Umbilical cord (tissue), 2 donors: ENCODE measurements around the gene PARD6G. TPM values are rescaled to one million over a fixed set of nuclear protein-coding genes. Genes with fewer than 3 reads are reported as not detected.
A peak's percentile ranks its signal among the peaks of the same experiment; 100 is the strongest.

Experiments used
- DNase-seq: peaks from one replicate; pipeline ENCODE4 v3.0.0-alpha.2; 2015; ENCODE audit warnings: low spot score
- total RNA-seq: library from RNA; depleted of rRNA; stranded (reverse); fragments of >200 nt; gene quantifications from one replicate; pipeline ENCODE4 v1.2.3, GENCODE V29; 2014; ENCODE audit warnings: low replicate concordance; ENCODE audit not compliant: insufficient read depth

Gene PARD6G
- total RNA-seq, 1 donor from 2014 or later, result 12.8 TPM

DNA sequence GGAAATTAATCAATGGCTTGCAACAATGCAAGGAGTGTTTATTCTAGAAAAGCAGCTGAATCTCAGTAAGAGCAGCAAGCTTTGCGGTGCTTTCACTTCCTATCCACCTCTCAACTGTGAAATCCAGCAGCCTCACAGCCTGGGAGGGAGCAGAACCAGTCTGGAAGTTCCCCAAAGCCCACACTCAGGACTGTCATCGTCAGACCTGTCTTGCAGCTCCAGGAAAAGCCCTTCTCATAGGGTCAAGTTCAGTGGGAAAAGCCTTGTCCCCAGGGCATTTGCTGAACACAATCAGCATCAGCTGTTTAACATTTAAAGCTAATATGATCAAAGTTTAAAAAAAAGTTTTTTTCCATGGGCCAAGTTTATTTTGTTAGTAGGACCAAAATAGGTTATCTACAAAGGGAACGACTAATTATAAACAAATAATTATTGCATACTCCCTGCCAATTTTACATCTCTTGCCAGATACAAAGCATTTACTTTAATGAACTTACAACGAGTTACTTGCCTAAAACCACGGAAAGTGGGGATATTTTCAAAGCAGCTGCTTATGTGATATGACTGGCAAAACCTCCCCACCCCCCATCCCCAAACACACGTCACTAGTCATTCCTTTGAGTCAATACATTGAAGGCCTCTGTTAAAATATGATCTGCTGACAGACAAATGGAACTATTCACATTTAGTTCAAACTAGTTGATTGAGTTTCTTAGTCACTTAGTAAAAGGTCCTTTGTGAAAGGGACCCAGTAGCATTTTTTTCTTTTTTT is 36.8 kb downstream of the PARD6G start:
- no peak for DNase-seq

DNA sequence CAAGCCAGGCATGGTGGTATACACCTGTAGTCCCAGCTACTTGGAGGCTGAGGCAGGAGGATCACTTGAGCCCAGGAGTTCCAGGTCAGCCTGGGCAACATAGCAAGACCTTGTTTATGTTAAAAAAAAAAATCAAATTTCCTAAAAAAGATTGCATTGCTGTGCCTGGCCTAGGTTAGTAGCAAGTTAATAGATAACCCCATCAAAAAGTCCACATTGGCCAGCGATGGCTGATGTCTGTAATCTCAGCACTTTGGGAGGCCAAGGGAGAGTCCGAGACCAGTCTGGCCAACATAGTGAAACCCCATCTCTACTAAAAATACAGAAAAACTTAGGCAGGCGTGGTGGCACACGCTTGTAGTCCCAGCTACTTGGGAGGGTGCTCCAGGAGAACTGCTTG is 38.7 kb downstream of the PARD6G start:
- DNase-seq, result no peak

DNA sequence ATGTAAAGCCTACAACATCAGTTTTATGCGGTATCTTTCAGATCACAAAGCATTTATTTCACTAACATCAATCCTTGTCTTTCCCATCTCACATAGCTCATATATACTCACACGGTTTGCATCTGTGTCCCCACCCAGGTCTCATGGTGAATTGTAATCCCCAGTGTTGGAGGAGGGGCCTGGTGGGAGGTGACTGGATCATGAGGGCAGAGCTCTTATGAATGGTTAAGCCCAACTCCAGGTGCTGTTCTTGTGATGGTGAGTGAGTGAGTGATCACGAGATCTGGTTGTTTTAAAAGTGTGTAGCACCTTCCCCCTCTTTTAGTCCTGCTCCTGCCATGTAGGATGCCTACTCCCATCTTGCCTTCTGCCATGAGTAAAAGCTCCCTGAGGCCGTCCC is 42.0 kb downstream of the PARD6G start:
- no peak for DNase-seq

DNA sequence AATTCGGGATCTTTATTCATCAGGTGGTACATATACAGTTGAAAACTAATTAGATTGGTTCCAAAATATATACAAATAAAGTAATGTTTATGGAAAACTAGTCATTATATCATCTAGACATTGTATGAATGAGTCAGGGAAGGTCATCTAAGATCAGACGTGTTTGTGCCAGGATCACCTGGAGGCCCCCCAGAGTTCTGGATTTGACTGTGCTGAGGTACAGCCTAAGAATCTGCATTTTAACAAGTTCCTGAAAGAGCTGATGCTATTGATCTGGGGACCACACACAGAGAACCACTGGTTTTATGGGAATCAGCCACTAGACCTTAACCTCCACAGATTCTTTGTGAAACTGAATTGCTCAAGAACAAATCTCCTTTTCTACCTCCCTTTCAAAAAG is 43.2 kb downstream of the PARD6G start:
- DNase-seq, result no peak

DNA sequence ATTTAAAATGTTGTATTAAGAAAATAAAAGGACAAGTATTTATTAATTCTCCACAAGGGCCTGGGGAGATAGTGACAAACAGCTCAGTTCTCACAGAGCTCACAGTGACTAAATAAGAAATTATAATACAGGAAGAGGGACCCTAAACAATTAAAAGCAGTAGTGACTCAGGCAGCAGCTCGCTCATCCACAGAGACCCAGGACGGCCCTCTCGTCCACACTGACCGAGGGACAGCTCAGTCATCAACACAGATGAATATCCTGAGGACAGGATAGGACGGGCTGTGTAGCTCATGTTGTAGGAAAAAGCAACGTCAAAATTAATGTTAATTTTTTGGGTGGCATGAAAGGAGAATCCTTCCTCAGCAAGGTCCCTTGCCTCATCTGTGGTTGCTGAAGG is 44.1 kb downstream of the PARD6G start:
- DNase-seq, result no peak

DNA sequence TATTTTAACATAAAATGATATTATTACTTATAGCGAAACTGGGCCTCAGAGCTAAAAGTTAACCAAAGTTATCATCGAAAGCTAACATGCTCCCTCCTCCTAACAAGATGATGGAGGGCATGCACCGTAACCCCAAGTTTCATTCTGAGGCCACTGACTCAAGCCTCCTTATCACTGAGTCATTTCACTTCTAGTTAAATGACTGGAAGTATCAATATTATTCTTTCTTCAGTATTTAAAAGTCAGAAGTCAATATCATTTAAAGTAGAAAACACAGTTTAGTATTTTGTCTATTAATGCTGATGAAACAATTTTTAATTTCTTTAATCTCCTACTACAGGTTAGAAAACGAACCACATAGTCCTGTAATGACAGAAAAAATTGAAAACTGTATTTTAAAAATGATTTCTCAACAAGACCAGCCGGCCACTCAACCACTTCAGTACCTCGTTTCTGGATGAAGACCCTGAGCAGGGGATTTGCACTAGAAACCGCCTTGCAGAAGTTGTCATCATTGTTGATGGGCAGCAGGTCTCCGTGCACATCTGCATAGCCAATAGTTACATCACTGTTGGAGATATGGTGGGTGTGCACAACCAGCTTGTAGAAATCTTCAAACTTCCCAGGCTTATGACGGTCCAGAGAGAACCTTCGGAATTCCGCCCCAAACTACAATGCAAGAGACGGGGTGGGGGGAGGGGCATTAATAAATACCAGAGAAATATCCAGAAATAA is 44.9 kb downstream of the PARD6G start:
- DNase-seq, result no peak

DNA sequence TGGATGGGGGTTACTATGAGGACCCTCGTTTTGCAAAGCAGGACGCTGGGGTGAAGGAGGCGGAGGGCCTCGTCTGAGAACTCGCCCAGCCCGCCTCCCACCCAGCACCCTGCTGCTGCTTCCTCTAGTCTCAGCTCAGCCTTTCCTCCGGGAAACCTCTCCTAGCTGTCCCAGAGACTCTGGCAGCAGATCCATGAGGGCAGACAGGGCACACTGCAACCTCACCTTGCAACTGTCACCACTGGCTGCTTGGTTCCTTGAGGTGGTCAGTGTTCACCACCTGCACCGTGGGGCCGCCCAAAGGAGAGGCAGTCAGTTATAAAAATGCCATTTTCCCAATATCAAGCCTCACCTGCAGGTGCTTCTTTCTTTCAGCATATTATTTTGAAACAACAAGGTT is 45.6 kb downstream of the PARD6G start:
- DNase-seq, result no peak

DNA sequence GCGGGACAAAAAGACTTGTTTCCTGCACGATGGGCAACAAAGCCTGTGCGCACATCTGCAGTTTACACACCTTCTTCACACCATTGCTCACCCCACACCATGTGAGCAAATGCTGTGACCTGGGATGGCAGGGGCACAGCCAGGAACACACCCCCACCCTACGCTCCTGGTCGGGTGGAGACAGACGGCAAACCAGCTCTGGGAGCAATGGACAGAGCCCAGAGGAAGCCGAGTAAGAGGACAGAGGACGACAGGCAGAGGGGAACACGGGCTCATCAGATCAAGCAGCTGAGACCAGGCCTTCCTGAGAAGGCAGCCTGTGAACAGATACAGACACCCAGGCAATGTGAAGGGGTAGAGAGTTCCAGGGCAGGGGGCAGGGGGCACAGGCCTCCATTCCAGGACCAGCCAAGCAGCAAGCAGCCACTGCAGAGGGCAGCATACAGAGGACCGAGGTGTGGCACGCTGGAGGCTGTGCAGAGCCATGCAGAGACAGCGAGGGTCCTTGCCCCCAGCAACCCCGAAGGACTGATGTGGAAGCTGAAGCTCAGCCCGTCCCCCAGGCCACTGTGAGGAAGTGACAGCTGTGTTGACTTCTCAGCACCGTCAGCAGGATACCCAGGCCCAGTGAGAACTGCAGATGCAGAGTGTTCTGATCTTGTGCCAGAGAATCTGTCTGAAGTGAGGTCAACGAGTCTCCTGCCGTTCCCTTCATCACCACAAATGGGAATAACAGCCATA is 46.2 kb downstream of the PARD6G start:
- DNase-seq, result peak; percentile 43

DNA sequence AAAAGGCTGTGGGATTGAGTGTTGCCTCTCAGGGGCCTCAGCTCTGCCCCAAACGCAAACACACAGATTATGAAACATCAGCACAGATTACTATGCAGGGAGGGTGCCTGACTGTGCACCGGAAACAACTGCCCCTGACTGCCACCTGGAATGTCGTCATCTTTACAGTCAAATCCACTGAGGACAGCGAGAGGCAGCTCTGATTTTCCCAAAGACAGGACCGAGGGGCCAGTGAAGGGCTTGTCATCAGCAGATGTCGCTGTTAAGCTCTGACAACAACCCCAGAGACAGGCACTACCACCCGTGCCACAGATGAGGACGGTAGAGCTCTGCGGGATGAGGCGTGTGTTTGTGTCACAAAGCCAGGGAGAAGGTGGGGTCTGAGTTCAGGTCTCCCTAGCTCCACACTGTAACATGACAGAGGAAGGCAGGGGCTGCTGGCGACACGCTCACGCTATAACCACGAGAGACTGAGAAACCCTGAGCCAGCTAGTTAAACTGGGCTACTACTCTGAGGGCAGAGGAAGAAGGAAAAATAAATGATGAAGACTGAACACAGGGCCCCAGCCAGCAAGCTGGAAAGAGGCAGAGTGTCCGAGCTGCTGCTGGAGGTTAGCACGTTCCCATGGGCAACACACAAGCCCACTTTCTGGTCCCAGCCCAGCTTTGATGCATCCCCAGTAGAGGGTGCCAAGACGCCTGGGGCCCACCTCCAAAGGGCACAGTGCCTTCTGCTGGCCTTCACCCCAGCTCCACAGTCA is 47.0 kb downstream of the PARD6G start:
- no peak for DNase-seq

DNA sequence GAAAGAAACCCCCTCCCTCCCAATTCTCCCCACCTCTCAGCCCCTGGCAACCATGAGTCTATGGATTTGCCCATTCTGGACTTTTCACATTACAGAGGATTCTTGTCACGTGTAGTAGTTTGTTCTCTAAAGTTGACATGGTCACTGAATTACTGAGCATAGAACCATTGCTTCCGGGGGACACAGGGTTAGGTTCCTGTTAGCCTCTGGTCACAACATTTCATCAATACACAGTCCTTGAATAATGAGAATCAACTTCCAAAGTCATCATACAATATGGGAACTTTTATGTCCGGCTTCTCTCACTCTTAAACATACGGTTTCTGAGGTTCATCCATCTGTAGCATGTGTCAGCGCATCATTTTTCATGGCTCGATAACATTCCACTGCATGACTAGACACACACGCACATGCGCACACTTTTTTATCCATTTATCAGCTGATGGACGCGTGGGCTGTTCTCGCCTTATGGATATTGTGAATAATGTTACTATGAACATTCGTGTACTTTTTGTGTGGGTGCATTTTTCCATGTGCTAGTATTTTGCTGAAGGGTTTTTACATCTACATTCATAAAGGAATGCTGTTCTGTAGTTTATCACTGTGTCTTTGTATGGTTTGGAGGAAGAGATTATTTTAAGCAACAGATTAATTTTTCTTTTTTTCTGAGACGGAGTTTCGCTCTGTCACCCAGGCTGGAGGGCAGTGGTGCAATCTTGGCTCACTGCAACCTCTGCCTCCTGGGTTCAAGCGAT is 48.1 kb downstream of the PARD6G start:
- no peak for DNase-seq

DNA sequence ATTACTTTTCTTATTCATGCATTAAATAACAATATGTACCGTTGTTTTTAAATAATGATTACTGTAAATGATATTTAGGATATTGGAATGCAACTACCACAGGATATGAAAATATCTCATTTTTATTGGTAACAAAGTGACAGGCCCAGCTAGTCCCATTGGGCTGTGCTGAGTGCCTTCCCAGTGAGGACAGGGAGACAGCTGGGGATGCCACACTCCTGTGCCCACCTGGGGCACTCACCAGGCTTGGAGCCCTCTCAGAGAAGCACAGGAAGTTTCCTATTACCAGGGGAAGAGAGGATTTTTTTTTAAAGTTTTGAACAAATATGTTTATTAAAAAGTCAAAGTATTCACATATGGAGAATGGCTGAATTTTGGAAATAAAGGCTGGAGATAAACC is 48.9 kb downstream of the PARD6G start:
- DNase-seq, result no peak

DNA sequence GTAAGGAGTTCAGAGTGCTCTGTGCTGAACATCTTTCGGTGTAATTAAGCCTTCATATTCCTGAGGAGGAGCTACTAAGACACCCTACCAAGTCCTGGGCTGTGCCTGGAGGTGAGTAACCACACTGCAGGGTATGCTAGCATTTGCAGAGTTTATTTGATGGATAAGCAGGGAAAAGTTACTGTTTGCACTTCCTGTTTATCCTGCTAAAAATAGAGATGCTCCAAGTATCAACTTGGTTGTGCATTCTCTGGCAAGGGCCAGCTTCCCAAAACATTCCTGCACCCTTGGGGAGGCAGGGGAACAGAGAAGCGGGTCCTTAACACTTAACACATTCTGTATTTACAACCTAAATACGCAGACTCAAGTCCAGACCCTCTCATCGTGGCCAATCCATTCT is 49.8 kb downstream of the PARD6G start:
- DNase-seq, result peak; percentile 19

DNA sequence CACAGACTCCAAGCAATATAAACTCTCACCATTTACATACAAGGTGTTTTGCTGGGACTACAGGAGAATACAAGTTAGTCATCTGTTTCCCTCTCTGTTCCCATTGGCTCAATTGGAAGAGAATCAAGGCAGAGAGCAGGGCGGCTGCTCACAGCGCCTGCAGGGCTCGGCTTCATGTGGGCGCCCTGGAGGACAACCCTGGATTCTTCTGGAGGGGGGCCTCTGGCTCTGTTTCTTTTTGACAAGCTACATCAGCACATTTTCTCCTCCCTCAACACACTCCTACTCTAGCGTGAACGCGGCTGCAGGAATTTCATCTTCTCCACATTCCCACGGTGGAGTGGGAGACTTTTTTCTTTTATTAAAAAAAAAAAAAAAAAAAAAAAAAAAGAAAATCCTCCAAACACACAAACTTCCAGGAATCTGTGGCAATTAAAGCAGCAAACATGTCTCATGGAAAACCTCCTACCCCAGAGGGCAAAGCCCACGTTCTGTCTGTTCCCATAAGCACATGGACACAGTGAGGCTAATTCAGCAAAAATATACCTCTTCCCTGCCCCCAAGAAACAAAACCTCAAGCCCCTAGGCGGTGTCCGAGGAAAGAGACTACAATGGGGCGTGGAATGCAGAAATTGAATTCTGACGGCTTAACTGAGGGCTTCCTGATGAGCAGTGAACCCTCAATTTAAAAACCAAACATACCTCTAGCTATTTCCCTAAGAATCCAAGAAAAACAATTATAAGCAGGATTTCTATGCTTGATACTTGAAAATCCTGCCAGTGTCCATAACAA is 50.6 kb downstream of the PARD6G start:
- peak; percentile 77 for DNase-seq

DNA sequence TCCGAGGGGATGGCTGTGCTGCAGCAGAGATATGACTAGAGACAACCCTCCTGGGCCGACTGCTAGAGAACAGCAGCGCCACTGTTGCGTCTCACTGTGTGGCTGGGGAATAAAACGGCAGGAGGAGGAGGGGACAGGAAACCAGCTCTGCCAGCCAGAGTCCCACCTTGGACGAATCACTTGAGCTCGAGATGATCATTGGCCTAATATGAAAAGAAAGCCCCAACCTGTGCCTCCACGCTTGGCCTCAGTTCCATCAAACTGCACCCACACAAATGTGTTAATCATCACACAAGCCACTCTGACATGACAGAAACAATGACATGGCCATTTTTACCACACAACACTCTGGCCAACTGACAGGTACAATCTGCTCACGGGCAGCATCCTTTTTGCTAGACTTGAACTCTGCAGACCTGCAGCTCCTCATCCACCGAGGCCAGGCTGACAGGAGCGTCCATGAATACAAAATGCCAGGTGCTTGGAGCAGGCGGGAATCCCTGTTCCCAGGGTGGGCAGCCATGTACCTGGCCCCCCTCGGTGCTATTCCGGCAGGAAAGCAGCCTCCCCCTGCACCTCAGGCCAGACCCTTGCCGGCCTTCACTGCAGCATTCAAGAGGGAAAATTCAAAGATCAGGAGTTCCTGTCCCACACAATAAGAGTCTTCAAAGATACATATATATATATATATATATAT is 52.3 kb downstream of the PARD6G start:
- DNase-seq, result no peak

DNA sequence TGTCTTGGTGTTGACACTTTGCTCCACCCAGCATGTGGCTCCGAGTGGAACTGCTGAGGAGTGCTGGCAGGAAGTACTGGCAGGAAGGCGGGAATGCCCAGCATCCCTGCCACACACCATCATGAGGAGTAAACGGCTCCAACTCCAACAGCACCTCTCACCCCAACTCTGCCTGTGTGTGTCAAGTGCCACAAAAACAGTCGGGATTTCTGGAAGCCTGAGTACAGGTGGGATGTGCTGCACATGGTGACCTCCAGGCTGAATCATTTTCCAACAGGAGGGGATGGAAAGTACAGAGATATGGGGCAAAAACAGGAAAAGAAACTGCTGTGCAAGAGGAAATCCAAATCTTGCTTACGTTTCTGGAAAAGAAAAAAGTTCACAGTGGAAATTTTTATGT is 53.6 kb downstream of the PARD6G start:
- no peak for DNase-seq

DNA sequence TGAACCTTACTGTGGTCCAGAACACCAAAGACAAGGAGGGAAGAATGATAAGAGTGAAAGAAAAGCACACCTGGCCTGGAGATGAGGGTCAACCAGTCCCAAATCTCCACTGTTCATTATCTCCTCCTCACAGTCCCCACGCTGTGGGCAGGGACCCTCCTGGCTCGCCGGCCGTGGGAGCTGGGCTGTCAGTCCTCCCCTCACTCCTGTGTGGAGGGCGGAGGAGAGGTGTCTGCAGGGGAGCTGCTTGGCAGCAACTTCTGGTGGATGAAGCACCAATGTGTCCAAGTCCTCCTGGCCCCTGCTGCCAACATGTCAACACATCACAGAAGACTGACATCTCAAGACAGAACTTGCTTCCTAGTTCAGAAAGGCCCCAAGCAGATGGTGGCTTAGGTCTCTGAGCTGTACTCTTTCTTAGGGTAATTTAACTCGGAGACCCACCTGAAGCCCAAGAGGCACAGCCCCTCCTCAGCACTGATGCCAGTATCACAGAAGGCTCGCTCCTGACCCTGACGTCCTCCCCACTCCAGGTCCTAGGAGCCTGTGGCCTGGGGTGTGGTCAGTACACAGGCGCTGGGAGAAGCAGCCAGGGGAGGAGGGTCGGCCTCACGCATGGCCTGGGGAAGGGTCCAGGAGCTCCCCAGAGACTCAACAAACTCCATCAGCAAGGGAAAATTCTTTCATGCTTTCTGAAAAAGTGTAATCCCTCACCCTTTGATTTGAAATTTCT is 54.5 kb downstream of the PARD6G start:
- DNase-seq, result no peak

DNA sequence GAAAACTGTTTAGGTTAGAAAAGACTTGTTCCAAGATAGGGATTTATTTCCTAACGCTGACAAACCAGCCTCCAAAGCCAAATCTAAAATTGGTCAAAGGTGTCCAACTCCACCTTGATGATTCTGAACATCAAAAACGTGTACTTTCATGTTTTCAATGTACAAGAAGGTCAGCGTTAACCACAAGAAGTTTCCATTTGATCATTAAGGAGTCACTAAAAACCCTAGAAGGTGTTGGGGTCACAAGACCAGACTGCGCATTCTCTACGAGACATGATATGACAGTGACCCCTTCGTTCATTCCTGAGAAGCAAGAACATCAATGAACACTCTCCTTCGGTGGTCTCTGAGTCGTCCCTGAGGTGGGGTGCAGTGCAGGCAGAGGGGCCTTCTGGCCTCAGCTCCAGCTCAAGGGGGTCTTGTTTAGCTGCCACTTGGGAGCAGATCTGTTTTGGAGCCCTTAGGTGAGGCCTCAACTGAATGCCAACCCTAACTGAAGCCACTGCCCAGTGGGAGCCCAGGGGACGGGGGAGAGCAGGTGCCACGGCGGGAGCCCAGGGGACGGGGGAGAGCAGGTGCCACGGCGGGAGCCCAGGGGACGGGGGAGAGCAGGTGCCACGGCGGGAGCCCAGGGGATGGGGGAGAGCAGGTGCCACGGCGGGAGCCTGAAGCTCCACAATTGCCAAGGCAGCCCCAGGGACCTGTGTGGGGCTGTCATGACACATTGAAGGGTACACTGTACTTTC is 55.2 kb downstream of the PARD6G start:
- DNase-seq, result no peak

DNA sequence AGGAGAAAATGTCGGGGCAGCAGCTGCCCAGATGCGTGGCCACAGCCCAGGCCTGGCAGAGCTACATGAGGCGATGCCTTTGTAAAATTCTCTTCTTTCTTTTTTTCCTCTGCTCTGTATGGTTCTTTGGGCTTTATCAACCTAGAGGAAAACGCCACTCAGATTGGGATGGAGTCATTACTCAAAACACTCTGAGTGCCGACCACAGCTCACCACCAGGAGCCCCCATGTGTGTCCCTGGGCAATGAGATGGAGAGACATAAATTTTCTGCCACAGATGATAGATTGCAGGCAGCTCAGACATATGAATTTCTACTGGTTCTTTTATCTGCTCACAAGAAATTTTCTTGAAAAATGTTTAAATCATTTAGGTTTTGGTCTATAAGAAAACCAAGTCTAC is 56.0 kb downstream of the PARD6G start:
- DNase-seq, result no peak
